ENCODE measurements around the gene SUV39H1.

The SUV39H1 gene

GRCh38 chrX:48702032-48702431 lies 5.5 kb downstream of the SUV39H1 start:
- Histone ChIP-seq H3K4me3 (ENCODE audit: low read depth in 1 of 2, low read length in 2 of 2) (no peak overlapping the region), H3K9me3 (ENCODE audit: control insufficient read depth in 1 of 2, low read length in 2 of 2) (no peaks in the 10 kb centered on the region), H3K27me3 (ENCODE audit: low read depth, low read length) (no peaks in the 10 kb centered on the region), H3K4me1 (ENCODE audit: control insufficient read depth in 1 of 2, insufficient read depth in 2 of 2, low read length in 2 of 2) (peaks cover 0 to 6% of the 10 kb centered on the region in 2 donors), H3K27ac (ENCODE audit: low read length) (no peak overlapping the region), H3K36me3 (ENCODE audit: control insufficient read depth in 1 of 2, insufficient read depth in 2 of 2, low read length in 2 of 2) (peaks cover 15 to 20% of the 10 kb centered on the region in 2 donors)

GRCh38 chrX:48702716-48703115 lies 6.2 kb downstream of the SUV39H1 start:
- H3K9me3 ChIP-seq (ENCODE audit: control insufficient read depth in 1 of 2, low read length in 2 of 2), result no peaks in the 10 kb centered on the region
- H3K36me3 ChIP-seq (ENCODE audit: control insufficient read depth in 1 of 2, insufficient read depth in 2 of 2, low read length in 2 of 2), result peaks cover 15 to 25% of the 10 kb centered on the region in 2 donors
- no peaks in the 10 kb centered on the region for H3K4me1 ChIP-seq (ENCODE audit: control insufficient read depth in 1 of 2, insufficient read depth in 2 of 2, low read length in 2 of 2)
- no peak overlapping the region for H3K4me3 ChIP-seq (ENCODE audit: low read depth in 1 of 2, low read length in 2 of 2)
- H3K27me3 ChIP-seq (ENCODE audit: low read depth, low read length), result no peaks in the 10 kb centered on the region
- no peak overlapping the region for H3K27ac ChIP-seq (ENCODE audit: low read length)

GRCh38 chrX:48703228-48703627 lies 6.7 kb downstream of the SUV39H1 start:
- Histone ChIP-seq H3K27ac (ENCODE audit: low read length) (no peak overlapping the region), H3K9me3 (ENCODE audit: control insufficient read depth in 1 of 2, low read length in 2 of 2) (no peaks in the 10 kb centered on the region), H3K36me3 (ENCODE audit: control insufficient read depth in 1 of 2, insufficient read depth in 2 of 2, low read length in 2 of 2) (peaks cover 15 to 29% of the 10 kb centered on the region in 2 donors), H3K4me3 (ENCODE audit: low read depth in 1 of 2, low read length in 2 of 2) (no peak overlapping the region), H3K27me3 (ENCODE audit: low read depth, low read length) (no peaks in the 10 kb centered on the region), H3K4me1 (ENCODE audit: control insufficient read depth in 1 of 2, insufficient read depth in 2 of 2, low read length in 2 of 2) (no peaks in the 10 kb centered on the region)

GRCh38 chrX:48703642-48704481 lies 7.3 kb downstream of the SUV39H1 start:
- H3K9me3 ChIP-seq (ENCODE audit: control insufficient read depth in 1 of 2, low read length in 2 of 2), result no peaks in the 10 kb centered on the region
- no peaks in the 10 kb centered on the region for H3K4me1 ChIP-seq (ENCODE audit: control insufficient read depth in 1 of 2, insufficient read depth in 2 of 2, low read length in 2 of 2)
- H3K4me3 ChIP-seq (ENCODE audit: low read depth in 1 of 2, low read length in 2 of 2), result no peak overlapping the region
- H3K27ac ChIP-seq (ENCODE audit: low read length), result no peak overlapping the region
- no peaks in the 10 kb centered on the region for H3K27me3 ChIP-seq (ENCODE audit: low read depth, low read length)
- peaks cover 15 to 29% of the 10 kb centered on the region in 2 donors for H3K36me3 ChIP-seq (ENCODE audit: control insufficient read depth in 1 of 2, insufficient read depth in 2 of 2, low read length in 2 of 2)

GRCh38 chrX:48705871-48706270 lies 9.3 kb downstream of the SUV39H1 start:
- H3K27me3 ChIP-seq (ENCODE audit: low read depth, low read length), result no peaks in the 10 kb centered on the region
- no peak overlapping the region for H3K27ac ChIP-seq (ENCODE audit: low read length)
- H3K36me3 ChIP-seq (ENCODE audit: control insufficient read depth in 1 of 2, insufficient read depth in 2 of 2, low read length in 2 of 2), result peaks cover 8 to 27% of the 10 kb centered on the region in 2 donors

GRCh38 chrX:48709522-48710112 lies 13.1 kb downstream of the SUV39H1 start:
- no peaks in the 10 kb centered on the region for H3K27me3 ChIP-seq (ENCODE audit: low read depth, low read length)

More at GRCh38 chrX:48705871-48706270, 9.3 kb downstream of the SUV39H1 start:
- Histone ChIP-seq H3K9me3 (ENCODE audit: control insufficient read depth in 1 of 2, low read length in 2 of 2) (no peaks in the 10 kb centered on the region), H3K4me3 (ENCODE audit: low read depth in 1 of 2, low read length in 2 of 2) (no peak overlapping the region), H3K4me1 (ENCODE audit: control insufficient read depth in 1 of 2, insufficient read depth in 2 of 2, low read length in 2 of 2) (no peaks in the 10 kb centered on the region)

GRCh38 chrX:48711162-48711928 lies 14.8 kb downstream of the SUV39H1 start:
- Histone ChIP-seq H3K27me3 (ENCODE audit: low read depth, low read length) (no peaks in the 10 kb centered on the region), H3K27ac (ENCODE audit: low read length) (no peak overlapping the region), H3K36me3 (ENCODE audit: control insufficient read depth in 1 of 2, insufficient read depth in 2 of 2, low read length in 2 of 2) (peaks cover 0 to 15% of the 10 kb centered on the region in 2 donors)

More at GRCh38 chrX:48709522-48710112, 13.1 kb downstream of the SUV39H1 start:
- no peaks in the 10 kb centered on the region for H3K9me3 ChIP-seq (ENCODE audit: control insufficient read depth in 1 of 2, low read length in 2 of 2)
- H3K36me3 ChIP-seq (ENCODE audit: control insufficient read depth in 1 of 2, insufficient read depth in 2 of 2, low read length in 2 of 2), result peaks cover 0 to 15% of the 10 kb centered on the region in 2 donors
- H3K4me1 ChIP-seq (ENCODE audit: control insufficient read depth in 1 of 2, insufficient read depth in 2 of 2, low read length in 2 of 2), result no peaks in the 10 kb centered on the region
- no peak overlapping the region for H3K27ac ChIP-seq (ENCODE audit: low read length)
- no peak overlapping the region for H3K4me3 ChIP-seq (ENCODE audit: low read depth in 1 of 2, low read length in 2 of 2)

GRCh38 chrX:48711929-48712505 lies 15.5 kb downstream of the SUV39H1 start:
- peaks cover 0 to 9% of the 10 kb centered on the region in 2 donors for H3K36me3 ChIP-seq (ENCODE audit: control insufficient read depth in 1 of 2, insufficient read depth in 2 of 2, low read length in 2 of 2)
- no peaks in the 10 kb centered on the region for H3K27me3 ChIP-seq (ENCODE audit: low read depth, low read length)
- no peak overlapping the region for H3K27ac ChIP-seq (ENCODE audit: low read length)
- H3K9me3 ChIP-seq (ENCODE audit: control insufficient read depth in 1 of 2, low read length in 2 of 2), result no peaks in the 10 kb centered on the region
- H3K4me3 ChIP-seq (ENCODE audit: low read depth in 1 of 2, low read length in 2 of 2), result no peak overlapping the region
- no peaks in the 10 kb centered on the region for H3K4me1 ChIP-seq (ENCODE audit: control insufficient read depth in 1 of 2, insufficient read depth in 2 of 2, low read length in 2 of 2)

More at GRCh38 chrX:48711162-48711928, 14.8 kb downstream of the SUV39H1 start:
- H3K4me3 ChIP-seq (ENCODE audit: low read depth in 1 of 2, low read length in 2 of 2), result no peak overlapping the region
- H3K4me1 ChIP-seq (ENCODE audit: control insufficient read depth in 1 of 2, insufficient read depth in 2 of 2, low read length in 2 of 2), result no peaks in the 10 kb centered on the region
- H3K9me3 ChIP-seq (ENCODE audit: control insufficient read depth in 1 of 2, low read length in 2 of 2), result no peaks in the 10 kb centered on the region

GRCh38 chrX:48713847-48714246 lies 17.3 kb downstream of the SUV39H1 start:
- Histone ChIP-seq H3K4me1 (ENCODE audit: control insufficient read depth in 1 of 2, insufficient read depth in 2 of 2, low read length in 2 of 2) (no peaks in the 10 kb centered on the region), H3K4me3 (ENCODE audit: low read depth in 1 of 2, low read length in 2 of 2) (no peak overlapping the region), H3K27ac (ENCODE audit: low read length) (no peak overlapping the region), H3K9me3 (ENCODE audit: control insufficient read depth in 1 of 2, low read length in 2 of 2) (no peaks in the 10 kb centered on the region), H3K27me3 (ENCODE audit: low read depth, low read length) (no peaks in the 10 kb centered on the region), H3K36me3 (ENCODE audit: control insufficient read depth in 1 of 2, insufficient read depth in 2 of 2, low read length in 2 of 2) (no peaks in the 10 kb centered on the region)

- H3K4me1 ChIP-seq (ENCODE audit: control insufficient read depth in 1 of 2, insufficient read depth in 2 of 2, low read length in 2 of 2), result no peaks in the 10 kb centered on the region
- no peaks in the 10 kb centered on the region for H3K36me3 ChIP-seq (ENCODE audit: control insufficient read depth in 1 of 2, insufficient read depth in 2 of 2, low read length in 2 of 2)
- H3K4me3 ChIP-seq (ENCODE audit: low read depth in 1 of 2, low read length in 2 of 2), result no peak overlapping the region
- no peaks in the 10 kb centered on the region for H3K27me3 ChIP-seq (ENCODE audit: low read depth, low read length)
- H3K9me3 ChIP-seq (ENCODE audit: control insufficient read depth in 1 of 2, low read length in 2 of 2), result no peaks in the 10 kb centered on the region
- H3K27ac ChIP-seq (ENCODE audit: low read length), result no peak overlapping the region
Measured at GRCh38 chrX:48714573-48714972, 18.0 kb downstream of the SUV39H1 start.

- no peaks in the 10 kb centered on the region for H3K4me1 ChIP-seq (ENCODE audit: control insufficient read depth in 1 of 2, insufficient read depth in 2 of 2, low read length in 2 of 2)
- H3K27ac ChIP-seq (ENCODE audit: low read length), result no peak overlapping the region
- H3K4me3 ChIP-seq (ENCODE audit: low read depth in 1 of 2, low read length in 2 of 2), result no peak overlapping the region
- H3K27me3 ChIP-seq (ENCODE audit: low read depth, low read length), result no peaks in the 10 kb centered on the region
- H3K9me3 ChIP-seq (ENCODE audit: control insufficient read depth in 1 of 2, low read length in 2 of 2), result no peaks in the 10 kb centered on the region
- H3K36me3 ChIP-seq (ENCODE audit: control insufficient read depth in 1 of 2, insufficient read depth in 2 of 2, low read length in 2 of 2), result no peaks in the 10 kb centered on the region
Measured at GRCh38 chrX:48715072-48715471, 18.5 kb downstream of the SUV39H1 start.
